ENCODE results near the gene ZSCAN10.

ZSCAN10 gene

GRCh38 chr16:3045758-3046640 lies 53.1 kb downstream of the ZSCAN10 start, which contains the start of gene MMP25:
Gene MMP25, plus strand, starts transcription at chr16:3046561. Its CDS starts 357 bp downstream, at chr16:3046918.
- peak; percentile 82 for DNase-seq (ENCODE audit: low spot score)
- in situ Hi-C loops (cut with MboI; ENCODE audit: low pct_unique_long_range_greater_than_20kb, low sequenced_read_pairs, unreplicated experiment), result no loop called here
- no peak for TF ChIP-seq CTCF (IDR thresholded peaks at IDR 0.05; ENCODE audit: extremely low read depth, insufficient read depth, missing control alignments)

- in situ Hi-C loops (cut with MboI; ENCODE audit: low pct_unique_long_range_greater_than_20kb, low sequenced_read_pairs, unreplicated experiment), result no loop called here
- DNase-seq (ENCODE audit: low spot score), result no peak
- TF ChIP-seq CTCF (IDR thresholded peaks at IDR 0.05; ENCODE audit: extremely low read depth, insufficient read depth, missing control alignments), result no peak
Measured at GRCh38 chr16:3044708-3045107, 54.4 kb downstream of the ZSCAN10 start.

- in situ Hi-C loops (cut with MboI; ENCODE audit: low pct_unique_long_range_greater_than_20kb, low sequenced_read_pairs, unreplicated experiment), result no loop called here
- TF ChIP-seq CTCF (IDR thresholded peaks at IDR 0.05; ENCODE audit: extremely low read depth, insufficient read depth, missing control alignments), result no peak
- no peak for DNase-seq (ENCODE audit: low spot score)
Measured at GRCh38 chr16:3042376-3042775, 56.7 kb downstream of the ZSCAN10 start.

- in situ Hi-C loops (cut with MboI; ENCODE audit: low pct_unique_long_range_greater_than_20kb, low sequenced_read_pairs, unreplicated experiment), result no loop called here
- DNase-seq (ENCODE audit: low spot score), result no peak
- no peak for TF ChIP-seq CTCF (IDR thresholded peaks at IDR 0.05; ENCODE audit: extremely low read depth, insufficient read depth, missing control alignments)
Measured at GRCh38 chr16:3038896-3039295, 60.2 kb downstream of the ZSCAN10 start.

Measured in GM13977 (cell line).